ENCODE measurements around the gene SHROOM2.

Gene SHROOM2

GRCh38 chrX:9888953-9889470 lies 102.8 kb downstream of the SHROOM2 start:
- TF ChIP-seq, protein P1, sequence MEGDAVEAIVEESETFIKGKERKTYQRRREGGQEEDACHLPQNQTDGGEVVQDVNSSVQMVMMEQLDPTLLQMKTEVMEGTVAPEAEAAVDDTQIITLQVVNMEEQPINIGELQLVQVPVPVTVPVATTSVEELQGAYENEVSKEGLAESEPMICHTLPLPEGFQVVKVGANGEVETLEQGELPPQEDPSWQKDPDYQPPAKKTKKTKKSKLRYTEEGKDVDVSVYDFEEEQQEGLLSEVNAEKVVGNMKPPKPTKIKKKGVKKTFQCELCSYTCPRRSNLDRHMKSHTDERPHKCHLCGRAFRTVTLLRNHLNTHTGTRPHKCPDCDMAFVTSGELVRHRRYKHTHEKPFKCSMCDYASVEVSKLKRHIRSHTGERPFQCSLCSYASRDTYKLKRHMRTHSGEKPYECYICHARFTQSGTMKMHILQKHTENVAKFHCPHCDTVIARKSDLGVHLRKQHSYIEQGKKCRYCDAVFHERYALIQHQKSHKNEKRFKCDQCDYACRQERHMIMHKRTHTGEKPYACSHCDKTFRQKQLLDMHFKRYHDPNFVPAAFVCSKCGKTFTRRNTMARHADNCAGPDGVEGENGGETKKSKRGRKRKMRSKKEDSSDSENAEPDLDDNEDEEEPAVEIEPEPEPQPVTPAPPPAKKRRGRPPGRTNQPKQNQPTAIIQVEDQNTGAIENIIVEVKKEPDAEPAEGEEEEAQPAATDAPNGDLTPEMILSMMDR (IDR thresholded peaks at IDR 0.05; ENCODE audit: low read length, missing control alignments), result no peak
- H3K4me3 ChIP-seq (replicated peaks; ENCODE audit: low read depth, low read length), result no peak overlapping the region
- DNase-seq (ENCODE audit: low read depth), result no peak

- H3K4me3 ChIP-seq (replicated peaks; ENCODE audit: low read depth, low read length), result no peak overlapping the region
- no peak for DNase-seq (ENCODE audit: low read depth)
- TF ChIP-seq, protein P1 (IDR thresholded peaks at IDR 0.05; ENCODE audit: low read length, missing control alignments), result no peak
Measured at GRCh38 chrX:9890681-9891091, 104.5 kb downstream of the SHROOM2 start.

GRCh38 chrX:9895225-9895912 lies 109.1 kb downstream of the SHROOM2 start:
- TF ChIP-seq, protein P1 (IDR thresholded peaks at IDR 0.05; ENCODE audit: low read length, missing control alignments), result no peak
- H3K4me3 ChIP-seq (replicated peaks; ENCODE audit: low read depth, low read length), result no peak overlapping the region
- DNase-seq (ENCODE audit: low read depth), result no peak

- DNase-seq (ENCODE audit: low read depth), result peak; percentile 79
- H3K4me3 ChIP-seq (replicated peaks; ENCODE audit: low read depth, low read length), result no peak overlapping the region
- TF ChIP-seq, protein P1 (IDR thresholded peaks at IDR 0.05; ENCODE audit: low read length, missing control alignments), result no peak
Measured at GRCh38 chrX:9897761-9898161, 111.5 kb downstream of the SHROOM2 start.

DNA sequence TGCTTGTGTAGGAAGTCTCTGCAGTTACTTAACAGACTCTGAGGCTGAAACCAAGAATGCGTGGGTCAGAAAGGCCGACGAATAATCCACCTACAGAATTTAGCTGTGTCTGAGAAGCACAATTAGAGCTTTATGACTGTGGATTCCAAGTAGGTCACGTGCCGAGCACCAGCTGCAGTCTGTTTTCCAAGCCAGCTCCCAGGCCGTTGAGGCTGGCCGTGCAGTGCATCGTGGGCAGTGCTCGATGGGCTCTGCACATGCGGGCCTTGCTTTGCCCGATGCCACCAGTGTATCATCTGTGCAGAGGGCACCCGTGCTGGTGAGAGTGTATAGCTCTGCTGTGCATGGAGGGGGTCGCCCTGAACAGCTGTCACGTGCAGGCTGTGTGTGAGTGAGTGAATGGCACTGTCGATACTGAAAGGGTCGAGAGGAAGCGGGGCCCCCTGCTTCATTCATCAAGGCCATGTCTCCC lies 113.4 kb downstream of the SHROOM2 start:
- TF ChIP-seq, protein P1 (IDR thresholded peaks at IDR 0.05; ENCODE audit: low read length, missing control alignments), result no peak
- no peak overlapping the region for H3K4me3 ChIP-seq (replicated peaks; ENCODE audit: low read depth, low read length)
- peak; percentile 73 for DNase-seq (ENCODE audit: low read depth)

DNA sequence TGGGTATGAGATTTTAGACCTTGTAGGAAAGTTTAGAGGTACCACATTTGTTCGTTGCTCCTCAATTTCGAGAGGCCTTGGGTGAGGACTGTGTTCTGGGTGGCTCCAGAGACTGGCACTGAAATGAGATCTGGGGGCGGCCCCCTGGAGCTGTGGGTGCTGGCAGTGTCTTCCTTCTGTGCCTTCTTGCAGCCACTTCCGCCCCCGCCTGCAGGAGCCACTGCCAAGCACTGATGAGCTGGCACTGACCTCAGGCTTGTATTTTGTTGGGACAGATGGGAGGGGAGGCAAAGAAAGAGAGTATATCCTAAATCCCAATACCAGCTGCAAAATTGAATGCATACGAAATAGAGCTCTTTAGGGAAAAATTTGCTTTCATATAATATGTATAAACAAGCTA lies 116.4 kb downstream of the SHROOM2 start:
- TF ChIP-seq, protein P1 (IDR thresholded peaks at IDR 0.05; ENCODE audit: low read length, missing control alignments), result no peak
- H3K4me3 ChIP-seq (replicated peaks; ENCODE audit: low read depth, low read length), result no peak overlapping the region
- DNase-seq (ENCODE audit: low read depth), result no peak

- no peak for DNase-seq (ENCODE audit: low read depth)
- TF ChIP-seq, protein P1 (IDR thresholded peaks at IDR 0.05; ENCODE audit: low read length, missing control alignments), result no peak
Measured at GRCh38 chrX:9903146-9903545, 116.9 kb downstream of the SHROOM2 start.

More at GRCh38 chrX:9903146-9903545, 116.9 kb downstream of the SHROOM2 start:
- H3K4me3 ChIP-seq (replicated peaks; ENCODE audit: low read depth, low read length), result no peak overlapping the region
